ENCODE results near the gene GJC1. TPM values are rescaled to one million over a fixed set of nuclear protein-coding genes. Genes with fewer than 3 reads are reported as not detected.

GJC1 gene
- polyA plus RNA-seq, 1 of the 3 experiments (the other 2 are of a cell fraction): 15.2 TPM

GRCh38 chr17:44850612-44851011, 20.5 kb upstream of the GJC1 start:
- POLR2A ChIA-PET: interaction anchor here (0.6 kb wide), 1 partner anchor 57 kb away, joined by 3 read pairs; no protein-coding TSS in a partner anchor
- H2AFZ ChIP-seq (ENCODE audit: low read depth): no peak overlapping the region
- TF ChIP-seq EZH2phosphoT487 (IDR thresholded peaks at IDR 0.05; ENCODE audit: borderline replicate concordance, low read depth): no peak
- TF ChIP-seq IRF3 (IDR thresholded peaks at IDR 0.05; ENCODE audit: low read depth, low read length): no peak
- TF ChIP-seq JUND (IDR thresholded peaks at IDR 0.05): no peak
- no peak for TF ChIP-seq TEAD4 (IDR thresholded peaks at IDR 0.05; ENCODE audit: borderline replicate concordance, insufficient read depth)
- no peak for TF ChIP-seq NRF1 (IDR thresholded peaks at IDR 0.05; ENCODE audit: low read depth, low read length)
- no peak for TF ChIP-seq MXI1 (IDR thresholded peaks at IDR 0.05; ENCODE audit: low read depth, low read length)
- no peak for TF ChIP-seq PBX3 (IDR thresholded peaks at IDR 0.05)
- no peak for TF ChIP-seq REST (IDR thresholded peaks at IDR 0.05; ENCODE audit: low read depth, low read length)
- H3K27me3 ChIP-seq (ENCODE audit: insufficient read depth): no peaks in the 10 kb centered on the region
- no peaks in the 10 kb centered on the region for H4K20me1 ChIP-seq (ENCODE audit: insufficient read depth)
- 99% methylated on average over 5 of the region's 5 CpGs for WGBS (ENCODE audit: low lambda C conversion rate)
- no peak overlapping the region for H3K9ac ChIP-seq
- DNase-seq: no peak
- H3F3A ChIP-seq (replicated peaks; ENCODE audit: insufficient read depth): peaks cover 4% of the 10 kb centered on the region
- CTCF ChIA-PET: interaction anchor here (0.7 to 17.4 kb wide), 8 partner anchors 10 to 284 kb away, joined by 3 to 202 read pairs (median 3); no protein-coding TSS in a partner anchor
- H3K4me1 ChIP-seq (ENCODE audit: control insufficient read depth in 1 of 2, insufficient read depth in 2 of 2, low read depth in 1 of 2, low read length in 1 of 2): peaks cover 0 to 3% of the 10 kb centered on the region in 2 experiments; a peak in 1 of 4 replicates
- peaks cover 36 to 44% of the 10 kb centered on the region in 2 experiments for H3K36me3 ChIP-seq (replicated peaks in 1 of 2; ENCODE audit: control insufficient read depth in 1 of 2, insufficient read depth in 2 of 2, low read length in 1 of 2)
- H3K9me3 ChIP-seq: no peaks in the 10 kb centered on the region
- H3K27ac ChIP-seq (ENCODE audit: low read depth in 2 of 2, low read length in 1 of 2): no peak overlapping the region
- no peaks in the 10 kb centered on the region for H3K9me2 ChIP-seq
- no peak overlapping the region for H3K4me3 ChIP-seq (ENCODE audit: low read depth in 2 of 2, low read length in 1 of 2)
- no peak overlapping the region for H3K4me2 ChIP-seq
- H3K79me2 ChIP-seq (ENCODE audit: insufficient read depth): no peaks in the 10 kb centered on the region

GRCh38 chr17:44850025-44850424, 19.9 kb upstream of the GJC1 start:
- Histone ChIP-seq H3K4me2 (no peak overlapping the region), H3K27ac (ENCODE audit: low read depth in 2 of 2, low read length in 1 of 2) (no peak overlapping the region), H3K9me2 (no peaks in the 10 kb centered on the region), H3K9me3 (no peaks in the 10 kb centered on the region), H4K20me1 (ENCODE audit: insufficient read depth) (no peaks in the 10 kb centered on the region), H3K9ac (no peak overlapping the region), H2AFZ (ENCODE audit: low read depth) (no peak overlapping the region), H3K79me2 (ENCODE audit: insufficient read depth) (no peaks in the 10 kb centered on the region), H3K36me3 (replicated peaks in 1 of 2; ENCODE audit: control insufficient read depth in 1 of 2, insufficient read depth in 2 of 2, low read length in 1 of 2) (peaks cover 30 to 44% of the 10 kb centered on the region in 2 experiments), H3K27me3 (ENCODE audit: insufficient read depth) (no peaks in the 10 kb centered on the region), H3K4me1 (ENCODE audit: control insufficient read depth in 1 of 2, insufficient read depth in 2 of 2, low read depth in 1 of 2, low read length in 1 of 2) (peaks cover 0 to 3% of the 10 kb centered on the region in 2 experiments; a peak in 1 of 4 replicates), H3K4me3 (ENCODE audit: low read depth in 2 of 2, low read length in 1 of 2) (no peak overlapping the region), H3F3A (replicated peaks; ENCODE audit: insufficient read depth) (peaks cover 4% of the 10 kb centered on the region)
- WGBS (ENCODE audit: low lambda C conversion rate): 89% methylated on average over 7 of the region's 7 CpGs
- ChIA-PET CTCF (interaction anchor here (0.7 to 17.4 kb wide), 5 partner anchors 10 to 285 kb away, joined by 3 to 202 read pairs (median 8); no protein-coding TSS in a partner anchor), POLR2A (no interaction called here)
- no peak for TF ChIP-seq JUND (IDR thresholded peaks at IDR 0.05)
- TF ChIP-seq IRF3 (IDR thresholded peaks at IDR 0.05; ENCODE audit: low read depth, low read length): no peak
- no peak for TF ChIP-seq POLR2AphosphoS5 (IDR thresholded peaks at IDR 0.05; ENCODE audit: low read depth, low read length)
- TF ChIP-seq USF1 (IDR thresholded peaks at IDR 0.05; ENCODE audit: borderline replicate concordance, low read depth): no peak
- no peak for DNase-seq
